Activated naive CD4-positive, alpha-beta T cell (primary cell): Measurements from ENCODE around the gene MTRFR.

ENCODE experiments used
- DNase-seq, 4 experiments: peaks; one replicate each; lab custom pipeline; 2025; lab: John Stamatoyannopoulos, UW

Gene MTRFR

DNA sequence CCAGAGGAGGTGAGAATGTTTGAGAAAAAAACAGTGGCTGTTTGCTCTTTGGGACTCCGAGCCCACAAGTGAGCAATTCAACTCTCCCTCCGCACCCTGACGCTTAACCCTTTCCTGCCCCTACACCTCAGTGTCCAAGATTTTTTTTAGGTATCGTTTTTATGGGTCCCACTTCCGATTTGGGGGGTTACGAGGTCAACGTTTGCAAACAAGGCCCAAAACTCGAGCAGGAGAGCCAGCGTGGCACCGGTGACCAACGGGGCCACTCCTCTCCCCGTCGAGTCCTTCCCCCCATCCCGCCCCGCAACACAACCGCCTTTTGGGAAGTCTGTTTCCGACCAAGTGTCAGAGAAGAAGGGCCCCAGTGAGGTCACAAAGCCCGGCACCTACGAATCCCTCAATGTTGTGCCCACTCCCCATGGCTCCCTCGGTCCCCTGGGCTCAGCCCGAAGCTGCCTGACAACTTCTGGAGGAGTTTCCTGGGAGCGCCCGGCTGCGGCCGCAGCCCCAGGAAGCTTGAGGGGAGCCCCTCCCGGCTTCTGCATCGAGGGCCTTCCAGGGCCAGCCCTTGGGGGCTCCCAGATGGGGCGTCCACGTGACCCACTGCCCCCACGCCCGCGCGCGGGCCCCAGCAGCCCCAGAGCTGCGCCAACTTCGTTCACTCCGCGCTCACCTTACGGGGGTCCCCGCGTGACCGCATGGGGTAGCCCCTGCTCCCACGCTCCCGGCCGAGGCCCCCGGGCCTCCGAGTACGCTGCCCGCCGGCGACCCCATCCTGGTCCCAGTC is 37.2 kb downstream of the MTRFR start:
- no peak for DNase-seq

DNA sequence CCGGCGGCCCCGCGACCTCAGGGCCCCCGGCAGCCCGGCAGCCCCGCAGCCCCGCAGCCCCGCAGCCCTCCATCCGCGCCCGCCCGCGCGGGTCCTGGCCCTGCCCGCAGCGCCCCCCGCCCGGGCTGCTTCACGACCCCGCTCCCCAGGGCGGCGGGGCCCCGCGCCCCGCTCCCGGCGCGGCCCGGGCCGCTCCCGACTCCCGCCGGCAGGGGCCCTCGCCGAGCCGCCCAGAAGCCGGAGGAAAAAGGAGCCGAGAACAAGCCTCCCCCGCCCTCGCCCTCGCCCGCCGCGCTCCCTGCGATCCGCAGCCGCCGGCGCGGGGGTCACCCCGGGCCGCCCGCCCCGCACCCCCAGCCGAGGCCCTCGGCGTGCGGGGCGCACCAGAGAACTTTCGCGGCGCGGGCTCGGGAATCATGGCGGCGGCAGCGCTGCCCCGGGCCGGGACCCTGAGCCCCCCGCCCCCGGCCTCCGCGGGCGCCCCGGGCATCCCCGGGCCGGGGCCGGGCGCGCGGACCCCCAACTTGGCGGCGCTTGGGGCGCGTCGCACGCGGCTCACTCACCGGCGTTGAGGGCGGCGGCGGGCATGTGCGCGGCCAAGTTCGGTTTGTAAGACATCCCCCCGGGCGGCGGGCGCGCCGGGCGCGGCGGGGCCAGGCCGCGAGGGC is 37.9 kb downstream of the MTRFR start:
- DNase-seq = peak; percentile 40 to 72 (median 50)

DNA sequence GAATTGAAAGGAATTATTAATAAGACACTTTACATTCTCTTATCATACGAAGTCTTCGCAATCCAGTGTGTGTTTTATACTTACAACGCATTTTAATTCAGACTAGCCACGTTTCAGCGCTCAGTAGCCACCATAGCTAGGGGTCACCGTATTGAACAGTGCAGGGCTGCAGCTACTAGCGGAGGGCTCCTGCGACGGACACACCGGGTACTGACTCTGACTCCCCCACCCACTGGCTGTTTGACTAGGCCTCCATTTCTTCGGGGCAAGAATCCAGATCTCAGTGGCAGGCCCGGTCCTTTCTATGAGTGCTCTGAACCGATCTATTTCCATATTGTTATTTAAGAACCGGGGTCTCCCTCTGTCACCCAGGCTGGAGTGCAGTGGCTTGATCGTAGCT is 39.9 kb downstream of the MTRFR start:
- no peak for DNase-seq

DNA sequence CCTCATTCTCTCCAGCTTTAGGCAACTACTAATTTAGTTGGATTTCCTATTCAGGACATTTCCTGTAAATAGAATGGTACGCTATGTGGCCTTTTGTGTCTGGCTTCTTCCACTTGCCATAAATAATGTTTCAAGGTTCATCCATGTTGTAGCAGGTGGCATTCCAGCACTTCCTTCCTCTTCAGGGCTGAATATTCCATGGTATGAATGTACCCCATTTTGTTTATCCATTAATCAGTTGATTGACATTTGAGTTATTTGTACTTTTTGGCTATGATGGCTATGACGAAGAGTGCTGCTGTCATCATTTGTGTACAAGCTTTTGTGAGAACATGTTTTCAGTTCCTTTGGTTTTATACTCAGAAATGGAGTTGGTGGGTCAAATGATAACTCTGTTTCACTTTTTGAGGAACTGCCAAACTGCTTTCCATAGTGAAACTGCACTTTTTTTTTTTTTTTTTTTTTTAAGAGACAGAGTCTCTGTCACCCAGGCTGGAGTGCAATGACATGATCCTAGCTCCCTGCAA is 44.9 kb downstream of the MTRFR start:
- no peak for DNase-seq

DNA sequence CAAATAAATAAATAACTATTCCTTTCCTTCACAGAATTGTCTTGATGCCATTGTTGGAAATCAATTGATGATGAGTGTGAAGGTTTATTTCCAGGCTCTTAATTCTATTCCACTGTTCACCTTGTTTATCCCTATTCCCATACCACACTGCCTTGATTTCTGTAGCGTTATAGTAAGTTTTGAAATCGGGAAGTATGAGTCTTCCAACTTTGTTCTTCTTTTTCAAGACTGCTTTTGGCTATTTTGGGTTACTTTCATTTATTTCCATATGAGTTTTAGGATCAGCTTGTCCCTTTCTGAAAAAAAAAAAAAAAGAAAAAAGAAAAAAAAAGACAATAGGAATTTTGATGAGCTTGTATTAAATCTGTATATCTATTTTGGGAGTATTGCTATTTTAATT is 47.7 kb downstream of the MTRFR start:
- no peak for DNase-seq

DNA sequence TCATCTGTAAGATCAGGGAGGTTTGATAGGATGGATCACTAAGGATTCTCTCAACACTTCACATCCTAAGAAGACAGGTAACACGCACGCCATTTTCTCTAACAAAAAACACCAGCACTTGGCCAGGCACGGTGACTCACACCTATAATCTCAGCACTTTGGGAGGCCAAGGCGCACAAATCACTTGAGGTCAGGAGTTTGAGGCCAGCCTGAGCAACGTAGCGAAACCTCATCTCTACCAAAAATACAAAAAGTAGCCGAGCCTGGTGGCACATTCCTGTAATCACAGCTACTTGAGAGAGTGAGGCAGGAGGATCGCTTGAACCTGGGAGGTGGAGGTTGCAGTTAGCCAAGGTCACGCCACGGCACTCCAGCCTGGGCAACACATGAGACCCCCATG is 48.9 kb downstream of the MTRFR start:
- no peak for DNase-seq

DNA sequence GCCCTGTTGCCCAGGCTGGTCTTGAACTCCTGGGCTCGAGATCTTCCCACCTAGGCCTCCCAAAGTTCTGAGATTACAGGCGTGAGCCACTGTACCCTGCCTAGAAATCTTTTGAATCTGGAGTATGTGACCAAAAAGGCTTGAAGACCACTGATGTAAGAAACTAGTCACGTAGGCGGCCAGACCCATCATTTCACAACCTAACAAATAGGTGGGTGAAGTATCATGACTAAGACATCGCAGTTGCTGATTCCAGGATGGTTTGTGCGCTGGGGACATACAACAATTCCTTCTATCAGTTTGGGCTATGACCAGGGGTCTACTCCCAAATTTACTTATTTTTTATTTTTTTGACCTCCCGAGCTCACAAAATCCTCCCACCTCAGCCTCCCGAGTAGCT is 50.2 kb downstream of the MTRFR start:
- DNase-seq = no peak

DNA sequence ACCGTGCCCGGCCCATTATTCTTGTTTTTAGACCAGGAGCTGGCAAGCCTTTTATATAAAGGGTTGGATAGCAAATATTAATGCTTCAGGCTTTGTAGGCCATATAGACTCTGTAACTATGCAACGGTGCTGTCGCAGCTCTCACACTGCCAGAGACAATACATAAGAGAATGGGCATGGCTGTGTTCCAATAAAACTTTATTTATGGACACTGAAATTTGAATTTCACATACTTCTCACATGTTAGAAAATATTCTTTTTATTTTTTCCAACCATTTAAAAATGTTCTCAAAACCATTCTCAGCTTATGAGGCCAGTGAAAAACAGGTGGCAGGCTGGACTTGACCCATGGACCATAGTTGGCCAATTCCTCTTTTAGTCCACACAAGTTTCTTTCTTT is 51.4 kb downstream of the MTRFR start:
- DNase-seq = no peak

DNA sequence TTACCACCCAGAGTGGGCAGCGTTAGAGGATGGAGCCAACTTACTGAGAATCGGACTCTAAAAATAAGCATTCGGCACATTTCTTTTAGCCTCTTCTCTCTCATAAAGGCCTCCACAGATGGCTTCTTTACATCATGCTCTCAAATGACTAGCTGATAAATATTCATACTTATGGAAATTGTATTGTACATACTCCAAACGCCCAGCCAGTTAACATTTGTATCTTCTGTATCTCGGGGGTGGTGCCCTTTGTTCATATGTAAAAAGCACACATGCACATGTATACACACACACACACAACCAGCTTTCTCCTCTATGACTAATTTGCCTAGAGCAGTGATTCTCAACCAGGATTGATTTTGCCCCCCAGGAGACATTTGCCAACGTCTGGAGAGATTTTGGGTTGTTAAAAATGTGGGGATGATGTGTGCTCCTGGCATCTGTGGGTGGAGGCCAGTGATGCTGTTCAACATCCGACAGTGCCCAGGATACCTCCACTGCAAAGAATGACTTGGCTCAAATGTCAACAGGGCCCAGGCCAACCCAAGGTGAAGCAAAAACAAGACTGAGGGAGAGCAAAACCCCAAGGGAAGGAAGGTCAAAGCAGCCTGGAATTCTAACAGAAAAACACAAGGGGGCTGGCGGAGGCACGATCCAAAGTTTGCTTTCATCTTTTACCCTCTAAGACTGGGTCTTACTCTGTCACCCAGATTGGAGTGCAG is 53.6 kb downstream of the MTRFR start:
- no peak for DNase-seq

DNA sequence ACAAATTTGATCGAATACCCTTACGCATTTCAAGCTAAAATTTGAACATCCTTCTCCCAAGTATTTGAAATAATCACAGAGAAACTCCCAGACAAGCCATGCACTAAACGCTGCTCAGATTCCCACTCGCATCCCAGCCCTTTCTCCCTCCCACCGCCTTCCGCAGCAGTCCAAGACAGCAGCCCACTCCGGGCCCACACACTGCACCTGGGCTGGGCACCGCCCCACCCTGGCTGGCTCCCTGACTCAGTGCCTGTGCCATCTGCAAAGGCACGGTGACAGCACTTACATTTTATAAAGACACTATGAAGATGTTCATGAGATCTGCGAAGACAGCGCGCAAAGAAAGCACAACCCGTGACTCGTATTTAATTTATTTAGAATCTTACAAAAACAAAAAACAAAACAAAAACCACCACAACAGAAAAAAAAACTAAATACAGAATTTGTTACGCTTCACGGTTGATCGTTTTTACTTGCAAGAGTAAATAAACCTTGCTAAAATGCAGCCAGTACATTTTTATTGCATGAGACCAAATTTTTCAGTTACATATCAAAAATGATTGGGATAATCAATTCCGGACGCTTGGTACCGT is 55.6 kb downstream of the MTRFR start:
- DNase-seq = no peak

DNA sequence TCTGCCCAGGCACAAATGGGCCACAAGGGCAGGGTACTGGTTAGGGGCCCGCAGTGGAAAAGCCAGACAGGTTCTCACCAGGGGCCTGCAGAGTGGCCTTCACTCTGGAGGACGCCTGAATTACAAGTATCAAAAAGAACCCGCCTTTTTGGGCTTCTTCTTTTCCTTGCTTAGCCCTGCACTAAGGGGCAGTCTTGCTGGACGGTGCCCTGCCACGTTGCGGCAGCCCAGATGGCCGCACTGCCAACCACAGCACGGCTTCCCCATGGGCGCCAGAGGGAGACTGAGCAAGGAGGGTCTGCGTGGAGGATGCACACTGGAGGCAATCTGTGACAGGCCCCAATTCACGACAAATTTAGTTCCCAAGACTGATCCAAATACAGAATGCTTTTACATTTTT is 56.7 kb downstream of the MTRFR start:
- no peak for DNase-seq

DNA sequence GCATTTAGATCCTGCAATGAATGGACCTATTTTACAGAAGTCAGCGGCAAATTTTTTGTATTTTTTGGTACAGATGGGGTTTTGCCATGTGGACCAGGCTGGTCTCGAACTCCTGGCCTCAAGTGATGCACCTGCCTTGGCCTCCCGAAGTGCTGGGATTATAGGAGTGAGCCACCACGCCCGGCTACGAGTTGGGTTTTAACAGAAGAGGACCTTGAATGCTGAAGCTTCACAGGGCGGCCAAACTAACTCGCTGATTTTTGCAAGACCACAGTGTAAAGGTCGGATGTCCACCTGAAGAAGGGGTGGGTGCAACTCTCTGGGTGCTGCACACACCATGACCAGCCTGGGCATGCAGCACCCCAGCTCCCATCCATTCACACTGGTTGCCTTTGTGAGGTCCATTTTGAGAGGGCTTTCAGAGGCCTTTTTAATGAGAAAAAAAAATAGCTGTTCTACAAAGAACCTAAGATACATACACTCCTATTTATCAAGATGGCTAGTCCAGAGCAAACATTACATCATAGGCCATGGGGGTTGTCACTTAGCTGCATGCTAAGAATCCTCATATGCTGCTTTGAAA is 60.0 kb downstream of the MTRFR start:
- DNase-seq = no peak

DNA sequence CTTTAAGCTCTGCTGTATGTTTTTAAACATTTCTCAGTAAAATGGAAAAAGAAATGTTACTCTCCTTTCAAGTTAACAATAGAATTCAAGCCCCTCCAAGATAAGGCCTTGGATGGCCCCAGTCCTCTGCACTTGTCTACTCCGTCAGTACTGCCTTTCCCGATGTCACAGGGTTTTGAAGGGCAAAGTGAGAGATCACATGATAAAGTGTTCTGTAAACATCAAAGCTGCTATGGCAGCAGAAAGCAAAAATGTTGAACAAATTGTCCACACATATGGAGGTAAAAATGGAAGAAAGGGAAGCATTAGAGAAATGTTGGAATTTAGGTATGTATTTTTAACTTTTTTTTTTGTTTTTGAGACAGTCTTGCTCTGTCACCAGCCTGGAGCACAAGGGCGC is 71.9 kb downstream of the MTRFR start:
- no peak for DNase-seq

DNA sequence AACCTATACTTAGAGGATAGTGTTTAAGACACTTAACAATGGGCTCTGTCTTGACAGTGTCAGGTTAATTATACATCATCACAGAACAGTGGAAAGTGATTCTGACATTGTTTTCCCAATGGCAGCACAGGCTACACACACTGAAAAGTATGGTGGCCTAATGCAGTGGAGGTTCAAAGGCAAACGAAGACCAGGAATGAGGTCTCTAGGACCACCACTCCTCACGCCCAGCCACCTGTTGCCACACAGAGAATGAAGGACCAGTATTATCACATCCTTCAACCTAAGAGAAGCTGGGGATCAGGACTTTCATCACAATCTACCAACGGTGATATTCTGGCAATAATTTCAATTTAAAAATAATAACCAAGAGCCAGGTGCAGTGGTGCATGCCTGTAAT is 73.0 kb downstream of the MTRFR start:
- no peak for DNase-seq
